HepG2 (cell line): Measurements from ENCODE around the gene THOC5. TPM values are rescaled to one million over a fixed set of nuclear protein-coding genes. Genes with fewer than 3 reads are reported as not detected.
A peak's percentile ranks its signal among the peaks of the same experiment; 100 is the strongest.

Experiments
- ATAC-seq: fragments of 200-7000 bp; cut with Tn5 transposase; 3 replicates; pipeline ENCODE4 v1.9.1; 2020; ENCODE audit warnings: mild to moderate bottlenecking, moderate library complexity
- BruUV-seq: library from RNA; stranded (reverse); fragments of 400-500 nt; replicated peaks from 2 replicates; lab custom pipeline; 2021; lab: Mats Ljungman, UMichigan
- CTCF ChIA-PET: fragments of 300-600 bp; formaldehyde crosslinking; extraction: SDS; loops from one replicate; lab custom pipeline; 2021; ENCODE audit warnings: low total read pairs, inconsistent platforms, low intra/inter-chr PET ratio; lab: Yijun Ruan, JAX
- POLR2A ChIA-PET: fragments of 350-600 bp; sonication (Branson Sonifier 250); formaldehyde crosslinking; loops from one replicate; lab custom pipeline; 2020; ENCODE audit warnings: antibody characterized with exemption, inconsistent platforms; lab: Yijun Ruan, JAX
- DNase-seq: peaks from one replicate; pipeline ENCODE4 v3.0.0-alpha.2; 2015; ENCODE audit warnings: low spot score
- FAIRE-seq: peaks from 3 replicates; lab custom pipeline; 2011; peaks lifted over from hg19 to GRCh38; lab: Jason Lieb, UNC
- H2AFZ ChIP-seq: one replicate; pipeline ENCODE4 v1.6.1; 2011; ENCODE audit warnings: low read length, inconsistent platforms
- H3K27ac ChIP-seq: fragments of 300-600 bp; 3 replicates; pipeline ENCODE4 v1.8.0; 2011; ENCODE audit warnings: mixed run types, mild to moderate bottlenecking, mixed read lengths, low read length, inconsistent platforms; ENCODE audit not compliant: insufficient read depth; ENCODE audit errors: extremely low read length
- H3K27me3 ChIP-seq, 2 experiments: fragments of 200-600 bp in 1 of 2; 2 replicates in 1 of 2; 3 replicates in 1 of 2; pipeline versions ENCODE4 v1.6.0 to v1.8.0; 2011; ENCODE audit warnings: low read length in 2 of 2, mild to moderate bottlenecking in 2 of 2, moderate library complexity in 2 of 2, inconsistent platforms in 1 of 2; ENCODE audit not compliant: insufficient read depth in 2 of 2, control insufficient read depth in 1 of 2
- H3K36me3 ChIP-seq, 2 experiments: fragments of 200-600 bp in 1 of 2; replicated peaks in 1 of 2; 2 replicates in 1 of 2; 3 replicates in 1 of 2; pipeline versions ENCODE4 v1.5.1 to v1.8.0; 2011; ENCODE audit warnings: low read length in 2 of 2, inconsistent platforms in 1 of 2; ENCODE audit not compliant: insufficient read depth in 2 of 2, control insufficient read depth in 1 of 2
- H3K4me1 ChIP-seq: 2 replicates; pipeline ENCODE4 v1.5.1; 2012; ENCODE audit warnings: low read length, inconsistent platforms; ENCODE audit not compliant: insufficient read depth
- H3K4me2 ChIP-seq: 2 replicates; pipeline ENCODE4 v1.6.0; 2011; ENCODE audit warnings: low read depth, low read length, inconsistent platforms
- H3K4me3 ChIP-seq, 3 experiments: fragments of 200-600 bp in 1 of 3; sonication (generic), shearing (Covaris generic) in 1 of 3; replicated peaks in 1 of 3; 2 replicates each; pipeline ENCODE4 v1.5.1; 2011 to 2016; ENCODE audit warnings: low read length in 3 of 3, inconsistent platforms in 2 of 3, low read depth in 2 of 3, mild to moderate bottlenecking in 2 of 3, control low read depth in 1 of 3, mixed read lengths in 1 of 3; ENCODE audit not compliant: insufficient read depth in 1 of 3
- H3K79me2 ChIP-seq: one replicate; pipeline ENCODE4 v1.6.1; 2011; ENCODE audit warnings: low read length, inconsistent platforms; ENCODE audit not compliant: insufficient read depth
- H3K9ac ChIP-seq: 2 replicates; pipeline ENCODE4 v1.6.0; 2011; ENCODE audit warnings: mild to moderate bottlenecking, low read depth, low read length, inconsistent platforms; ENCODE audit not compliant: insufficient read depth
- H3K9me3 ChIP-seq: 2 replicates; pipeline ENCODE4 v1.5.1; 2012; ENCODE audit warnings: mild to moderate bottlenecking, low read length
- H4K20me1 ChIP-seq: 2 replicates; pipeline ENCODE4 v1.6.0; 2011; ENCODE audit warnings: inconsistent platforms, mild to moderate bottlenecking, low read length, moderate library complexity; ENCODE audit not compliant: insufficient read depth
- CENPX ChIP-seq: sonication (generic); formaldehyde crosslinking; IDR thresholded peaks from 2 replicates; pipeline ENCODE4 v1.9.0; 2021; ENCODE audit warnings: mild to moderate bottlenecking, missing genetic modification reagents, moderate library complexity
- ESRRA ChIP-seq: sonication (generic); formaldehyde crosslinking; IDR thresholded peaks from 2 replicates; pipeline ENCODE4 v1.5.1; 2020; ENCODE audit warnings: mild to moderate bottlenecking, low read depth, missing genetic modification reagents
- GZF1 ChIP-seq: sonication (generic); formaldehyde crosslinking; IDR thresholded peaks from 2 replicates; pipeline ENCODE4 v1.5.1; 2020; ENCODE audit warnings: mild to moderate bottlenecking, missing genetic modification reagents
- HES4 ChIP-seq: sonication (generic); formaldehyde crosslinking; IDR thresholded peaks from 2 replicates; pipeline ENCODE4 v1.9.0; 2021; ENCODE audit warnings: mild to moderate bottlenecking, missing genetic modification reagents, borderline replicate concordance
- HOXA7 ChIP-seq: sonication (generic); formaldehyde crosslinking; IDR thresholded peaks from 2 replicates; pipeline ENCODE4 v1.8.1; 2022; ENCODE audit warnings: mild to moderate bottlenecking, missing genetic modification reagents, moderate library complexity
- KLF11 ChIP-seq: IDR thresholded peaks from 2 replicates; pipeline ENCODE4 v1.6.1; 2016; ENCODE audit warnings: missing compliant biosample characterization
- NR1H2 ChIP-seq: sonication (generic); formaldehyde crosslinking; IDR thresholded peaks from 2 replicates; pipeline ENCODE4 v1.8.1; 2022; ENCODE audit warnings: low read depth, missing genetic modification reagents, borderline replicate concordance
- RFX5 ChIP-seq: IDR thresholded peaks from 2 replicates; pipeline ENCODE4 v1.6.1; 2011; ENCODE audit warnings: low read depth, low read length, improper control_type of control experiment
- RXRA ChIP-seq: sonication (generic); formaldehyde crosslinking; IDR thresholded peaks from 2 replicates; pipeline ENCODE4 v1.5.1; 2020; ENCODE audit warnings: missing genetic modification reagents
- SAFB2 ChIP-seq: sonication (generic); formaldehyde crosslinking; IDR thresholded peaks from 2 replicates; pipeline ENCODE4 v1.5.1; 2020; ENCODE audit warnings: missing genetic modification reagents, low read depth, mild to moderate bottlenecking, borderline replicate concordance
- SMYD3 ChIP-seq: sonication (generic); formaldehyde crosslinking; IDR thresholded peaks from 2 replicates; pipeline ENCODE4 v1.8.1; 2023; ENCODE audit warnings: mild to moderate bottlenecking, missing genetic modification reagents
- SNAPC5 ChIP-seq: sonication (generic); formaldehyde crosslinking; IDR thresholded peaks from 2 replicates; pipeline ENCODE4 v1.8.1; 2023; ENCODE audit warnings: mild to moderate bottlenecking, missing genetic modification reagents, borderline replicate concordance
- SPEN ChIP-seq: sonication (generic); formaldehyde crosslinking; IDR thresholded peaks from 2 replicates; pipeline ENCODE4 v1.5.1; 2020; ENCODE audit warnings: low read depth, mild to moderate bottlenecking, missing genetic modification reagents
- SRSF1 ChIP-seq: fragments of 200-400 bp; formaldehyde crosslinking; optimal IDR thresholded peaks from 2 replicates; pipeline ENCODE3; 2017; ENCODE audit warnings: mild to moderate bottlenecking, low read depth, low read length, moderate library complexity
- ZBTB34 ChIP-seq: sonication (generic); formaldehyde crosslinking; IDR thresholded peaks from 2 replicates; pipeline ENCODE4 v1.8.0; 2022; ENCODE audit warnings: mild to moderate bottlenecking, missing genetic modification reagents
- ZBTB8A ChIP-seq: sonication (generic); formaldehyde crosslinking; IDR thresholded peaks from 2 replicates; pipeline ENCODE4 v1.4.0; 2020; ENCODE audit warnings: mild to moderate bottlenecking, low read depth, missing genetic modification reagents, borderline replicate concordance
- ZFP1 ChIP-seq: IDR thresholded peaks from 2 replicates; pipeline ENCODE4 v1.6.1; 2016
- ZNF260 ChIP-seq: sonication (generic); formaldehyde crosslinking; IDR thresholded peaks from 2 replicates; pipeline ENCODE4 v1.4.0; 2020; ENCODE audit warnings: missing genetic modification reagents, low read depth, mild to moderate bottlenecking, borderline replicate concordance
- ZNF263 ChIP-seq: sonication (generic); formaldehyde crosslinking; IDR thresholded peaks from 2 replicates; pipeline ENCODE4 v1.4.0; 2020; ENCODE audit warnings: missing genetic modification reagents
- ZNF589 ChIP-seq: sonication (generic); formaldehyde crosslinking; conservative IDR thresholded peaks from 2 replicates; pipeline ENCODE4 v1.8.0; 2022; ENCODE audit warnings: mild to moderate bottlenecking, moderate library complexity, missing genetic modification reagents
- ZSCAN29 ChIP-seq: sonication (generic); formaldehyde crosslinking; conservative IDR thresholded peaks from 2 replicates; pipeline ENCODE4 v1.4.0; 2020; ENCODE audit warnings: mild to moderate bottlenecking, missing genetic modification reagents
- WGBS: methylation state at CpG from one replicate; pipeline ENCODE4 v1.1.6; 2017; ENCODE audit warnings: low lambda C conversion rate; 5-methylcytosine and 5-hydroxymethylcytosine counted together
- in situ Hi-C: cut with HindIII; loops from 2 replicates; pipeline ENCODE4 v1.10.0; 2017; ENCODE audit warnings: low pct_unique_long_range_greater_than_20kb; ENCODE audit not compliant: extremely low pct_ligation_motif_present
- intact Hi-C: fragments of 100-400 bp; cut with micrococcal nuclease; formaldehyde crosslinking; loops from one replicate; pipeline ENCODE4 v1.10.0; 2022; ENCODE audit not compliant: unreplicated experiment
- polyA plus RNA-seq, 8 experiments: library from polyadenylated mRNA; depleted of rRNA in 3 of 8; stranded (reverse) in 7 of 8; unstranded in 1 of 8; fragments of >200 nt; fragmentation: Illumina TruSeq in 4 of 8; extraction: Trizol in 4 of 8; gene quantifications; 2 replicates each; pipeline versions ENCODE4 v1.2.1 to v1.2.3, GENCODE V29; 2011 to 2016; ENCODE audit warnings: low read depth in 4 of 8, missing spikeins in 1 of 8, mixed read lengths in 1 of 8; ENCODE audit not compliant: insufficient read depth in 1 of 8
- total RNA-seq, 5 experiments: library from RNA; depleted of rRNA; stranded (reverse); fragments of >200 nt; fragmentation: Illumina TruSeq; extraction: Trizol; gene quantifications; 2 replicates each; pipeline ENCODE4 v1.2.3, GENCODE V29; 2016; ENCODE audit warnings: low read depth in 1 of 5
- TF ChIP-seq, protein P1 (sequence below): sonication (generic); formaldehyde crosslinking; IDR thresholded peaks from 2 replicates; pipeline ENCODE4 v1.5.1; 2020; ENCODE audit warnings: mild to moderate bottlenecking, missing genetic modification reagents, moderate library complexity

The THOC5 gene
- total and polyA plus RNA-seq, 2 of the 13 experiments (the other 11 are each of a cell fraction or from before 2014, with no cell fraction given): 45.8 to 46.7 TPM

DNA sequence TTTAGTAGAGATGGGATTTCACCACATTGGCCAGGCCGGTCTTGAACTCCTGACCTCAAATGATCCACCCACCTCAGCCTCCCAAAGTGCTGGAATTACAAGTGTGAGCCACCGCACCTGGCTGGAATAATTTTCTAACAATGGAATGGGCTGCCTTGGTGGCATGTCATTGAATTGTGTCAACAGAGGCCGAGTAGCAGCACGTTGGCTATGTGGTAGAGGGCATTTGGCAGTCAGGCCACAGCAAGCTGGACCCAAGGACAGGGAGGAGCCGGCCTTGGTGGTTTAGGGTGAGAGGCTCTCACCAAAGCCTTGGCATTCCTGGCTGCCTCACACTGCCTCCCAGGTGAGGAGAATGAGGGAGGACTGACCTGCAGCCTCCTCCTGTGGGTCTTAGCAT lies 31.4 kb upstream of the THOC5 start:
- H3K27ac ChIP-seq: no peak overlapping the region
- H2AFZ ChIP-seq: no peak overlapping the region
- no peak overlapping the region for H3K4me2 ChIP-seq
- FAIRE-seq (no peak), ATAC-seq (no peak), DNase-seq (peak; percentile 52)
- no peak overlapping the region for H3K9ac ChIP-seq
- 4% methylated on average over 5 of the region's 5 CpGs for WGBS
- no peaks in the 10 kb centered on the region for H4K20me1 ChIP-seq
- H3K36me3 ChIP-seq: no peaks in the 10 kb centered on the region
- in situ Hi-C loops (no loop called here), intact Hi-C loops (no loop called here)
- H3K79me2 ChIP-seq: no peaks in the 10 kb centered on the region
- H3K4me3 ChIP-seq: no peak overlapping the region
- CTCF ChIA-PET: no interaction called here
- no peaks in the 10 kb centered on the region; a peak in 1 of 5 replicates for H3K27me3 ChIP-seq
- H3K4me1 ChIP-seq: peaks cover 65% of the 10 kb centered on the region
- POLR2A ChIA-PET: interaction anchor here (1.4 to 4.1 kb wide), 4 partner anchors 9 to 15 kb away, joined by 5 to 24 read pairs (median 6); no protein-coding TSS in a partner anchor
- no peaks in the 10 kb centered on the region for H3K9me3 ChIP-seq
- BruUV-seq: no TSS peak
- TF ChIP-seq SPEN (CRISPR knock-in tag) (no peak), NR1H2 (CRISPR knock-in tag) (no peak), ZNF263 (CRISPR knock-in tag) (peak; percentile 73), ZNF260 (CRISPR knock-in tag) (no peak), SNAPC5 (no peak), SAFB2 (CRISPR knock-in tag) (no peak), CENPX (no peak), HES4 (no peak), ZBTB34 (CRISPR knock-in tag) (peak; percentile 49; the same call in 1 of the 2 replicates), ZSCAN29 (CRISPR knock-in tag) (no peak), RXRA (CRISPR knock-in tag) (peak; percentile 13; the same call in 1 of the 2 replicates), RFX5 (no peak), ESRRA (CRISPR knock-in tag) (no peak), GZF1 (CRISPR knock-in tag) (no peak), SMYD3 (CRISPR knock-in tag) (no peak), ZBTB8A (CRISPR knock-in tag) (no peak), HOXA7 (no peak), ZFP1 (no peak), KLF11 (CRISPR knock-in tag) (no peak), SRSF1 (no peak), ZNF589 (CRISPR knock-in tag) (no peak)
- TF ChIP-seq, protein P1, sequence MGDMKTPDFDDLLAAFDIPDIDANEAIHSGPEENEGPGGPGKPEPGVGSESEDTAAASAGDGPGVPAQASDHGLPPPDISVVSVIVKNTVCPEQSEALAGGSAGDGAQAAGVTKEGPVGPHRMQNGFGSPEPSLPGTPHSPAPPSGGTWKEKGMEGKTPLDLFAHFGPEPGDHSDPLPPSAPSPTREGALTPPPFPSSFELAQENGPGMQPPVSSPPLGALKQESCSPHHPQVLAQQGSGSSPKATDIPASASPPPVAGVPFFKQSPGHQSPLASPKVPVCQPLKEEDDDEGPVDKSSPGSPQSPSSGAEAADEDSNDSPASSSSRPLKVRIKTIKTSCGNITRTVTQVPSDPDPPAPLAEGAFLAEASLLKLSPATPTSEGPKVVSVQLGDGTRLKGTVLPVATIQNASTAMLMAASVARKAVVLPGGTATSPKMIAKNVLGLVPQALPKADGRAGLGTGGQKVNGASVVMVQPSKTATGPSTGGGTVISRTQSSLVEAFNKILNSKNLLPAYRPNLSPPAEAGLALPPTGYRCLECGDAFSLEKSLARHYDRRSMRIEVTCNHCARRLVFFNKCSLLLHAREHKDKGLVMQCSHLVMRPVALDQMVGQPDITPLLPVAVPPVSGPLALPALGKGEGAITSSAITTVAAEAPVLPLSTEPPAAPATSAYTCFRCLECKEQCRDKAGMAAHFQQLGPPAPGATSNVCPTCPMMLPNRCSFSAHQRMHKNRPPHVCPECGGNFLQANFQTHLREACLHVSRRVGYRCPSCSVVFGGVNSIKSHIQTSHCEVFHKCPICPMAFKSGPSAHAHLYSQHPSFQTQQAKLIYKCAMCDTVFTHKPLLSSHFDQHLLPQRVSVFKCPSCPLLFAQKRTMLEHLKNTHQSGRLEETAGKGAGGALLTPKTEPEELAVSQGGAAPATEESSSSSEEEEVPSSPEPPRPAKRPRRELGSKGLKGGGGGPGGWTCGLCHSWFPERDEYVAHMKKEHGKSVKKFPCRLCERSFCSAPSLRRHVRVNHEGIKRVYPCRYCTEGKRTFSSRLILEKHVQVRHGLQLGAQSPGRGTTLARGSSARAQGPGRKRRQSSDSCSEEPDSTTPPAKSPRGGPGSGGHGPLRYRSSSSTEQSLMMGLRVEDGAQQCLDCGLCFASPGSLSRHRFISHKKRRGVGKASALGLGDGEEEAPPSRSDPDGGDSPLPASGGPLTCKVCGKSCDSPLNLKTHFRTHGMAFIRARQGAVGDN (CRISPR knock-in tag): peak; percentile 40; the same call in 1 of the 2 replicates
